ENCODE data around the gene PRKCA.

DNA sequence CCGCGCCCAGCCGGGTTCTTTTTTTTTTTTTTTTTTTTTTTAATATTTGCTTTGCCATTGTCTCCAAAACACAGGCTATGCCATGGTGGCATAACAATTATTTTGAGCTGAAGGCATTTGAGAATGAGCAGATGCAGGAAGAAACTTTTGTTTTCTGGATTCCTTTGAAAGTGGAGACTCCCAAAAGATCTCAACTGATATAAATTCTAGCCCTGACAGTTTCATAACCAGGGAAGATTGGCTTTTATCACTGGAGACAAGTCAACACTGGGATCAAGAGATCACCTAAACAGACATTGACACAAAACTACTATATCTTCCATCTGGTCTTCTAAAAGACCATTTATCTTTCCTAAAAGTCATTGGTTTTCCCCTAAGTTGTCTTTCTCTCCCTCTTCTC lies 10.1 kb upstream of the PRKCA start:
- TF ChIP-seq, protein P1, sequence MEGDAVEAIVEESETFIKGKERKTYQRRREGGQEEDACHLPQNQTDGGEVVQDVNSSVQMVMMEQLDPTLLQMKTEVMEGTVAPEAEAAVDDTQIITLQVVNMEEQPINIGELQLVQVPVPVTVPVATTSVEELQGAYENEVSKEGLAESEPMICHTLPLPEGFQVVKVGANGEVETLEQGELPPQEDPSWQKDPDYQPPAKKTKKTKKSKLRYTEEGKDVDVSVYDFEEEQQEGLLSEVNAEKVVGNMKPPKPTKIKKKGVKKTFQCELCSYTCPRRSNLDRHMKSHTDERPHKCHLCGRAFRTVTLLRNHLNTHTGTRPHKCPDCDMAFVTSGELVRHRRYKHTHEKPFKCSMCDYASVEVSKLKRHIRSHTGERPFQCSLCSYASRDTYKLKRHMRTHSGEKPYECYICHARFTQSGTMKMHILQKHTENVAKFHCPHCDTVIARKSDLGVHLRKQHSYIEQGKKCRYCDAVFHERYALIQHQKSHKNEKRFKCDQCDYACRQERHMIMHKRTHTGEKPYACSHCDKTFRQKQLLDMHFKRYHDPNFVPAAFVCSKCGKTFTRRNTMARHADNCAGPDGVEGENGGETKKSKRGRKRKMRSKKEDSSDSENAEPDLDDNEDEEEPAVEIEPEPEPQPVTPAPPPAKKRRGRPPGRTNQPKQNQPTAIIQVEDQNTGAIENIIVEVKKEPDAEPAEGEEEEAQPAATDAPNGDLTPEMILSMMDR (IDR thresholded peaks at IDR 0.05) = no peak
- no peak for TF ChIP-seq POLR2A (IDR thresholded peaks at IDR 0.05)
- no peak for TF ChIP-seq EP300 (IDR thresholded peaks at IDR 0.05)

All from ovary (tissue), 3 donors.